Measurements from ENCODE around the gene TREM1. TPM values are rescaled to one million over a fixed set of nuclear protein-coding genes. Genes with fewer than 3 reads are reported as not detected.

TREM1 gene
- polyA plus RNA-seq, 4 donors, result 0.04 to 1.8 (median 1.1) TPM; not detected in 1

GRCh38 chr6:41273714-41274113 is 12.8 kb downstream of the TREM1 start:
- Histone ChIP-seq H3K27ac (ENCODE audit: low read depth in 1 of 3, low read length in 2 of 3) (no peak overlapping the region), H3K9me3 (ENCODE audit: control insufficient read depth in 2 of 2, insufficient read depth in 1 of 2, low read depth in 1 of 2, low read length in 1 of 2) (no peaks in the 10 kb centered on the region), H3K27me3 (ENCODE audit: control insufficient read depth in 3 of 3, insufficient read depth in 3 of 3, low read length in 3 of 3) (peaks cover 0 to 16% (median 3%) of the 10 kb centered on the region in 3 donors), H3K36me3 (ENCODE audit: control insufficient read depth in 3 of 3, insufficient read depth in 2 of 3, low read depth in 1 of 3, low read length in 3 of 3) (no peaks in the 10 kb centered on the region), H3K4me1 (ENCODE audit: control insufficient read depth in 3 of 3, insufficient read depth in 2 of 3, low read depth in 1 of 3, low read length in 2 of 3) (no peaks in the 10 kb centered on the region), H3K4me3 (ENCODE audit: low read depth in 1 of 3, low read length in 3 of 3) (no peak overlapping the region)
- 74 to 80% (median 74%) methylated on average over 5 of the region's 5 CpGs for WGBS, 3 donors
- FAIRE-seq (no peak), DNase-seq (no peak)

- FAIRE-seq (no peak), DNase-seq (no peak)
- Histone ChIP-seq H3K4me1 (ENCODE audit: control insufficient read depth in 3 of 3, insufficient read depth in 2 of 3, low read depth in 1 of 3, low read length in 2 of 3) (no peaks in the 10 kb centered on the region), H3K27me3 (ENCODE audit: control insufficient read depth in 3 of 3, insufficient read depth in 3 of 3, low read length in 3 of 3) (peaks cover 0 to 16% (median 3%) of the 10 kb centered on the region in 3 donors), H3K4me3 (ENCODE audit: low read depth in 1 of 3, low read length in 3 of 3) (no peak overlapping the region), H3K36me3 (ENCODE audit: control insufficient read depth in 3 of 3, insufficient read depth in 2 of 3, low read depth in 1 of 3, low read length in 3 of 3) (no peaks in the 10 kb centered on the region), H3K27ac (ENCODE audit: low read depth in 1 of 3, low read length in 2 of 3) (no peak overlapping the region), H3K9me3 (ENCODE audit: control insufficient read depth in 2 of 2, insufficient read depth in 1 of 2, low read depth in 1 of 2, low read length in 1 of 2) (no peaks in the 10 kb centered on the region)
- 91 to 93% (median 91%) methylated on average over 5 of the region's 5 CpGs for WGBS, 3 donors
Measured at GRCh38 chr6:41272591-41273240, 13.8 kb downstream of the TREM1 start.

GRCh38 chr6:41271901-41272395 is 14.5 kb downstream of the TREM1 start:
- H3K9me3 ChIP-seq (ENCODE audit: control insufficient read depth in 2 of 2, insufficient read depth in 1 of 2, low read depth in 1 of 2, low read length in 1 of 2), result no peaks in the 10 kb centered on the region
- no peak overlapping the region for H3K4me3 ChIP-seq (ENCODE audit: low read depth in 1 of 3, low read length in 3 of 3)
- H3K27me3 ChIP-seq (ENCODE audit: control insufficient read depth in 3 of 3, insufficient read depth in 3 of 3, low read length in 3 of 3), result peaks cover 0 to 11% (median 3%) of the 10 kb centered on the region in 3 donors
- H3K36me3 ChIP-seq (ENCODE audit: control insufficient read depth in 3 of 3, insufficient read depth in 2 of 3, low read depth in 1 of 3, low read length in 3 of 3), result no peaks in the 10 kb centered on the region
- DNase-seq (no peak), FAIRE-seq (no peak)
- 64 to 66% (median 66%) methylated on average over 7 of the region's 7 CpGs for WGBS, 3 donors
- no peaks in the 10 kb centered on the region for H3K4me1 ChIP-seq (ENCODE audit: control insufficient read depth in 3 of 3, insufficient read depth in 2 of 3, low read depth in 1 of 3, low read length in 2 of 3)
- no peak overlapping the region for H3K27ac ChIP-seq (ENCODE audit: low read depth in 1 of 3, low read length in 2 of 3)

- Histone ChIP-seq H3K9me3 (ENCODE audit: control insufficient read depth in 2 of 2, insufficient read depth in 1 of 2, low read depth in 1 of 2, low read length in 1 of 2) (no peaks in the 10 kb centered on the region), H3K27me3 (ENCODE audit: control insufficient read depth in 3 of 3, insufficient read depth in 3 of 3, low read length in 3 of 3) (peaks cover 0 to 7% (median 0%) of the 10 kb centered on the region in 3 donors), H3K4me3 (ENCODE audit: low read depth in 1 of 3, low read length in 3 of 3) (no peak overlapping the region), H3K4me1 (ENCODE audit: control insufficient read depth in 3 of 3, insufficient read depth in 2 of 3, low read depth in 1 of 3, low read length in 2 of 3) (no peaks in the 10 kb centered on the region), H3K36me3 (ENCODE audit: control insufficient read depth in 3 of 3, insufficient read depth in 2 of 3, low read depth in 1 of 3, low read length in 3 of 3) (no peaks in the 10 kb centered on the region), H3K27ac (ENCODE audit: low read depth in 1 of 3, low read length in 2 of 3) (no peak overlapping the region)
- FAIRE-seq (no peak), DNase-seq (no peak)
- 74 to 89% (median 78%) methylated on average over 4 of the region's 4 CpGs for WGBS, 3 donors
Measured at GRCh38 chr6:41269716-41270115, 16.8 kb downstream of the TREM1 start.

GRCh38 chr6:41269166-41269565 is 17.3 kb downstream of the TREM1 start:
- no peak for FAIRE-seq
- no peak overlapping the region for H3K27ac ChIP-seq (ENCODE audit: low read depth in 1 of 3, low read length in 2 of 3)
- peaks cover 0 to 7% (median 0%) of the 10 kb centered on the region in 3 donors for H3K27me3 ChIP-seq (ENCODE audit: control insufficient read depth in 3 of 3, insufficient read depth in 3 of 3, low read length in 3 of 3)
- no peak overlapping the region for H3K4me3 ChIP-seq (ENCODE audit: low read depth in 1 of 3, low read length in 3 of 3)
- no peak for DNase-seq
- WGBS, 3 donors, result 81 to 86% (median 86%) methylated on average over 2 of the region's 2 CpGs
- H3K36me3 ChIP-seq (ENCODE audit: control insufficient read depth in 3 of 3, insufficient read depth in 2 of 3, low read depth in 1 of 3, low read length in 3 of 3), result no peaks in the 10 kb centered on the region
- H3K9me3 ChIP-seq (ENCODE audit: control insufficient read depth in 2 of 2, insufficient read depth in 1 of 2, low read depth in 1 of 2, low read length in 1 of 2), result no peaks in the 10 kb centered on the region
- no peaks in the 10 kb centered on the region for H3K4me1 ChIP-seq (ENCODE audit: control insufficient read depth in 3 of 3, insufficient read depth in 2 of 3, low read depth in 1 of 3, low read length in 2 of 3)

GRCh38 chr6:41268478-41268877 is 18.0 kb downstream of the TREM1 start:
- no peaks in the 10 kb centered on the region for H3K36me3 ChIP-seq (ENCODE audit: control insufficient read depth in 3 of 3, insufficient read depth in 2 of 3, low read depth in 1 of 3, low read length in 3 of 3)
- H3K27ac ChIP-seq (ENCODE audit: low read depth in 1 of 3, low read length in 2 of 3), result no peak overlapping the region
- peaks cover 0 to 7% (median 0%) of the 10 kb centered on the region in 3 donors for H3K27me3 ChIP-seq (ENCODE audit: control insufficient read depth in 3 of 3, insufficient read depth in 3 of 3, low read length in 3 of 3)
- no peaks in the 10 kb centered on the region for H3K4me1 ChIP-seq (ENCODE audit: control insufficient read depth in 3 of 3, insufficient read depth in 2 of 3, low read depth in 1 of 3, low read length in 2 of 3)
- DNase-seq (no peak), FAIRE-seq (no peak)
- no peak overlapping the region for H3K4me3 ChIP-seq (ENCODE audit: low read depth in 1 of 3, low read length in 3 of 3)
- no peaks in the 10 kb centered on the region for H3K9me3 ChIP-seq (ENCODE audit: control insufficient read depth in 2 of 2, insufficient read depth in 1 of 2, low read depth in 1 of 2, low read length in 1 of 2)

GRCh38 chr6:41266541-41266940 is 19.9 kb downstream of the TREM1 start:
- no peak for FAIRE-seq
- no peaks in the 10 kb centered on the region for H3K36me3 ChIP-seq (ENCODE audit: control insufficient read depth in 3 of 3, insufficient read depth in 2 of 3, low read depth in 1 of 3, low read length in 3 of 3)
- H3K27ac ChIP-seq (ENCODE audit: low read depth in 1 of 3, low read length in 2 of 3), result no peak overlapping the region
- H3K4me3 ChIP-seq (ENCODE audit: low read depth in 1 of 3, low read length in 3 of 3), result no peak overlapping the region
- DNase-seq, result no peak
- H3K9me3 ChIP-seq (ENCODE audit: control insufficient read depth in 2 of 2, insufficient read depth in 1 of 2, low read depth in 1 of 2, low read length in 1 of 2), result peaks cover 0 to 3% of the 10 kb centered on the region in 2 donors
- no peaks in the 10 kb centered on the region for H3K4me1 ChIP-seq (ENCODE audit: control insufficient read depth in 3 of 3, insufficient read depth in 2 of 3, low read depth in 1 of 3, low read length in 2 of 3)
- H3K27me3 ChIP-seq (ENCODE audit: control insufficient read depth in 3 of 3, insufficient read depth in 3 of 3, low read length in 3 of 3), result peaks cover 0 to under 1% (median 0%) of the 10 kb centered on the region in 3 donors

GRCh38 chr6:41263267-41263666 is 23.2 kb downstream of the TREM1 start:
- DNase-seq (no peak), FAIRE-seq (no peak)

GRCh38 chr6:41262401-41262800 is 24.1 kb downstream of the TREM1 start:
- H3K36me3 ChIP-seq (ENCODE audit: control insufficient read depth in 3 of 3, insufficient read depth in 2 of 3, low read depth in 1 of 3, low read length in 3 of 3), result no peaks in the 10 kb centered on the region
- WGBS, 3 donors, result 62 to 76% (median 67%) methylated on average over 2 of the region's 2 CpGs
- no peak overlapping the region for H3K27ac ChIP-seq (ENCODE audit: low read depth in 1 of 3, low read length in 2 of 3)
- H3K27me3 ChIP-seq (ENCODE audit: control insufficient read depth in 3 of 3, insufficient read depth in 3 of 3, low read length in 3 of 3), result no peaks in the 10 kb centered on the region
- H3K9me3 ChIP-seq (ENCODE audit: control insufficient read depth in 2 of 2, insufficient read depth in 1 of 2, low read depth in 1 of 2, low read length in 1 of 2), result peaks cover 0 to 11% of the 10 kb centered on the region in 2 donors
- FAIRE-seq (no peak), DNase-seq (no peak)
- no peak overlapping the region for H3K4me3 ChIP-seq (ENCODE audit: low read depth in 1 of 3, low read length in 3 of 3)
- H3K4me1 ChIP-seq (ENCODE audit: control insufficient read depth in 3 of 3, insufficient read depth in 2 of 3, low read depth in 1 of 3, low read length in 2 of 3), result no peaks in the 10 kb centered on the region

More at GRCh38 chr6:41263267-41263666, 23.2 kb downstream of the TREM1 start:
- peaks cover 0 to 7% of the 10 kb centered on the region in 2 donors for H3K9me3 ChIP-seq (ENCODE audit: control insufficient read depth in 2 of 2, insufficient read depth in 1 of 2, low read depth in 1 of 2, low read length in 1 of 2)
- no peak overlapping the region for H3K4me3 ChIP-seq (ENCODE audit: low read depth in 1 of 3, low read length in 3 of 3)
- H3K36me3 ChIP-seq (ENCODE audit: control insufficient read depth in 3 of 3, insufficient read depth in 2 of 3, low read depth in 1 of 3, low read length in 3 of 3), result no peaks in the 10 kb centered on the region
- H3K4me1 ChIP-seq (ENCODE audit: control insufficient read depth in 3 of 3, insufficient read depth in 2 of 3, low read depth in 1 of 3, low read length in 2 of 3), result no peaks in the 10 kb centered on the region
- no peaks in the 10 kb centered on the region for H3K27me3 ChIP-seq (ENCODE audit: control insufficient read depth in 3 of 3, insufficient read depth in 3 of 3, low read length in 3 of 3)
- WGBS, 3 donors, result 90 to 97% (median 96%) methylated on average over 1 of the region's 1 CpG
- no peak overlapping the region for H3K27ac ChIP-seq (ENCODE audit: low read depth in 1 of 3, low read length in 2 of 3)
